Upper lobe of right lung (tissue), 1 donor: ENCODE measurements around the gene PLSCR1. TPM values are rescaled to one million over a fixed set of nuclear protein-coding genes. Genes with fewer than 3 reads are reported as not detected.

Experiments
- ATAC-seq: fragments of 200-7000 bp; cut with Tn5 transposase; one replicate; pipeline ENCODE4 v1.9.1; 2020; ENCODE audit warnings: mild to moderate bottlenecking, moderate library complexity
- DNase-seq: peaks from one replicate; pipeline ENCODE4 v3.0.0-alpha.2; 2020
- H3K27ac ChIP-seq: fragments of 200-600 bp; one replicate; pipeline ENCODE4 v1.8.0; 2022
- H3K27me3 ChIP-seq: fragments of 200-600 bp; one replicate; pipeline ENCODE4 v1.8.0; 2022; ENCODE audit warnings: mild to moderate bottlenecking
- H3K36me3 ChIP-seq: fragments of 200-600 bp; one replicate; pipeline ENCODE4 v1.8.0; 2022
- H3K4me1 ChIP-seq: fragments of 200-600 bp; one replicate; pipeline ENCODE4 v1.8.0; 2022
- H3K4me3 ChIP-seq: fragments of 200-600 bp; one replicate; pipeline ENCODE4 v1.8.0; 2022; ENCODE audit warnings: mild to moderate bottlenecking
- H3K9me3 ChIP-seq: fragments of 200-600 bp; one replicate; pipeline ENCODE4 v1.8.0; 2022
- CTCF ChIP-seq: fragments of 200-600 bp; IDR thresholded peaks from one replicate; pipeline ENCODE4 v1.8.0; 2022; ENCODE audit warnings: antibody characterized with exemption
- intact Hi-C: fragments of 100-400 bp; cut with DNase I; formaldehyde crosslinking; loops from one replicate; pipeline ENCODE4 v1.11.0; 2022
- total RNA-seq: library from RNA; stranded (reverse); fragmentation: NEBNext Ultra II Directional; extraction: Animal tissue kit (Norgen Biotek cat#: 25700); gene quantifications from one replicate; pipeline ENCODE4 v1.2.1, GENCODE V29; 2021
- donor health status: DM: no; HTN: yes; CAD: no; lungs with severe emphysema.

PLSCR1 gene
- total RNA-seq, 1 donor from 2014 or later = 165 TPM

GRCh38 chr3:146536681-146537080 is 7.7 kb downstream of the PLSCR1 start:
- no peaks in the 10 kb centered on the region for H3K27me3 ChIP-seq
- H3K4me1 ChIP-seq = peaks cover 35% of the 10 kb centered on the region
- no peak for TF ChIP-seq CTCF
- H3K4me3 ChIP-seq = no peak overlapping the region
- H3K27ac ChIP-seq = no peak overlapping the region
- ATAC-seq (no peak), DNase-seq (no peak)
- intact Hi-C loops = no loop called here
- peaks cover 21% of the 10 kb centered on the region for H3K36me3 ChIP-seq
- no peaks in the 10 kb centered on the region for H3K9me3 ChIP-seq

DNA sequence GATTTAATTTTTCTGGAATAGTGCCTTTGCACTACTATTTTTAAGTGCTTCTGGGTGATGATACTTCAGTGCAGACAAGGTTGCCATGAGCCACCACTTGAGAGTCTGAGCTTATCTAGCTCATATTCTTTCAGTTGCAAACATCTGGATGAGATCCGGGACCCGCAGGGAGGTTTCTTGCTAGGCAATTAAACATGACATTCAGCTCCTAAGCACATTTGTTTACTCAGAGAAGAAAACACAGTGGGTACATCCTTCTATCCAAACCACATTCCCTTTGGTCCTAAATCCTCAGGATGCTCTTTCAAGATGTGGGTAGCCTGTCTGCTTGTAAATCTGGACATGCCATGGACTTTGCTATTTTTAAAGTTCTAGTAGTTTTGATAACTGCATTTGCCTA is 12.0 kb downstream of the PLSCR1 start:
- H3K4me3 ChIP-seq = no peak overlapping the region
- intact Hi-C loops = no loop called here
- H3K9me3 ChIP-seq = no peaks in the 10 kb centered on the region
- no peak for TF ChIP-seq CTCF
- H3K4me1 ChIP-seq = peaks cover 10% of the 10 kb centered on the region
- no peak overlapping the region for H3K27ac ChIP-seq
- no peaks in the 10 kb centered on the region for H3K27me3 ChIP-seq
- DNase-seq = no peak
- ATAC-seq = no peak
- H3K36me3 ChIP-seq = peaks cover 54% of the 10 kb centered on the region

GRCh38 chr3:146530609-146531008 is 13.8 kb downstream of the PLSCR1 start:
- intact Hi-C loops = no loop called here
- no peak for DNase-seq
- ATAC-seq = no peak
- H3K27me3 ChIP-seq = no peaks in the 10 kb centered on the region
- peaks cover 67% of the 10 kb centered on the region for H3K36me3 ChIP-seq
- H3K27ac ChIP-seq = no peak overlapping the region
- H3K9me3 ChIP-seq = no peaks in the 10 kb centered on the region
- H3K4me3 ChIP-seq = no peak overlapping the region
- TF ChIP-seq CTCF = no peak
- no peaks in the 10 kb centered on the region for H3K4me1 ChIP-seq

GRCh38 chr3:146529021-146529420 is 15.4 kb downstream of the PLSCR1 start:
- ATAC-seq (no peak), DNase-seq (no peak)
- no peak overlapping the region for H3K27ac ChIP-seq
- peaks cover 82% of the 10 kb centered on the region for H3K36me3 ChIP-seq
- H3K4me1 ChIP-seq = no peaks in the 10 kb centered on the region
- TF ChIP-seq CTCF = no peak
- no peaks in the 10 kb centered on the region for H3K9me3 ChIP-seq
- no peaks in the 10 kb centered on the region for H3K27me3 ChIP-seq
- intact Hi-C loops = no loop called here
- no peak overlapping the region for H3K4me3 ChIP-seq

GRCh38 chr3:146524961-146525360 is 19.4 kb downstream of the PLSCR1 start:
- ATAC-seq = no peak
- H3K36me3 ChIP-seq = peaks cover 79% of the 10 kb centered on the region
- no peak for DNase-seq

More at GRCh38 chr3:146524961-146525360, 19.4 kb downstream of the PLSCR1 start:
- no peak overlapping the region for H3K4me3 ChIP-seq
- H3K27ac ChIP-seq = no peak overlapping the region
- no peaks in the 10 kb centered on the region for H3K27me3 ChIP-seq
- TF ChIP-seq CTCF = no peak
- intact Hi-C loops = no loop called here
- H3K4me1 ChIP-seq = no peaks in the 10 kb centered on the region
- no peaks in the 10 kb centered on the region for H3K9me3 ChIP-seq
